ENCODE data around the gene GSTM1. TPM values are rescaled to one million over a fixed set of nuclear protein-coding genes. Genes with fewer than 3 reads are reported as not detected.

GSTM1 gene
- total and polyA plus RNA-seq, 2 of the 8 experiments (the other 6 are each of a cell fraction or from before 2014, with no cell fraction given), result 16.7 to 42.5 TPM

DNA sequence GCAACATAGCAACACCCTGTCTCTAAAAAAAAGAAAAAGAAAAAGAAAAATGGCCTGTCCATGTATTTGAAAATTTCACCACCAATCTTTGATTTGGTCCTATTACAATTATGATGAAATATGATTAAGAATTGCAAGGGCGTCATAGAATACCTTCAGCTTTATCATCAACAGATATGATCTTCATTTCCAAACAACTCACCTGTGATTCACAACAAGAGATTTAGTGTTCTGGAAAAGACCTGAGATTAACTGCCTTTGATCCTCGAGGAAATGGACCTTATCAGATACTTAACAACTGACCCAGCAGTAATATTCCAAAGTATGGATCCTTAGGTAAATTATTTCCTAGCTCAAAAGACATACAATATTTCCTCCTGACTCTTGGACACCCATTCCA lies 35.2 kb upstream of the GSTM1 start:
- CTCF ChIA-PET (ENCODE audit: partially characterized antibody), result interaction anchor here (0.6 to 11.8 kb wide), 9 partner anchors 12 to 121 kb away, joined by 3 to 185 read pairs (median 3); partner anchors contain the start of gene GSTM1
- no peak overlapping the region for H3K14ac ChIP-seq (ENCODE audit: insufficient read length)
- H4K8ac ChIP-seq (ENCODE audit: extremely low read depth, insufficient read depth, low read length), result no peak overlapping the region
- 0 out of 7 replicates have a peak, but pooled peaks cover 0 to 3% (median 0%) of the 10 kb centered on the region in 4 experiments for H3K4me1 ChIP-seq (replicated peaks in 1 of 4; ENCODE audit: control insufficient read depth in 3 of 4, insufficient read depth in 4 of 4, low read length in 3 of 4)
- H2BK120ac ChIP-seq (replicated peaks; ENCODE audit: low read depth, low read length), result no peak overlapping the region
- H3K79me1 ChIP-seq (ENCODE audit: low read depth, low read length), result no peaks in the 10 kb centered on the region
- no peaks in the 10 kb centered on the region for H3K79me2 ChIP-seq (ENCODE audit: control insufficient read depth in 1 of 2, insufficient read depth in 2 of 2, low read length in 2 of 2)
- no peak overlapping the region for H4K91ac ChIP-seq (replicated peaks; ENCODE audit: insufficient read length, low read length)
- POLR2A ChIA-PET (ENCODE audit: partially characterized antibody), result interaction anchor here (1.4 to 2.2 kb wide), 2 partner anchors 8 to 10 kb away, joined by 4 to 6 read pairs; no protein-coding TSS in a partner anchor
- H3K18ac ChIP-seq (ENCODE audit: extremely low read depth, low read length), result no peak overlapping the region
- H3K56ac ChIP-seq (replicated peaks; ENCODE audit: insufficient read length, low read depth, low read length), result no peak overlapping the region
- H3K36me3 ChIP-seq (ENCODE audit: control insufficient read depth in 2 of 4, insufficient read depth in 4 of 4, low read length in 3 of 4), result no peaks in the 10 kb centered on the region
- TF ChIP-seq EGR1 (IDR thresholded peaks at IDR 0.05; ENCODE audit: borderline replicate concordance, low read depth, low read length) (no peak), SUZ12 (IDR thresholded peaks at IDR 0.05; ENCODE audit: low read length) (no peak), SP2 (IDR thresholded peaks at IDR 0.05; ENCODE audit: low read length) (no peak), JUN (IDR thresholded peaks at IDR 0.05; ENCODE audit: low read depth, low read length) (no peak), CHD1 (IDR thresholded peaks at IDR 0.05; ENCODE audit: low read depth, low read length) (no peak), CBX5 (IDR thresholded peaks at IDR 0.05; ENCODE audit: low read depth, low read length) (no peak), RBBP5 (IDR thresholded peaks at IDR 0.05; ENCODE audit: borderline replicate concordance, low read depth, low read length) (no peak), ATF3 (IDR thresholded peaks at IDR 0.05; ENCODE audit: insufficient read depth, low read depth, low read length) (no peak), TAF7 (optimal IDR thresholded peaks at IDR 0.05; ENCODE audit: borderline replicate concordance, low read depth, low read length) (no peak), PHF8 (conservative IDR thresholded peaks at IDR 0.05; ENCODE audit: low read depth, low read length) (no peak), POU5F1 (IDR thresholded peaks at IDR 0.05; ENCODE audit: low read depth, low read length) (no peak)
- no peak for FAIRE-seq
- DNase-seq (ENCODE audit: low read depth in 1 of 2, low spot score in 2 of 2), result no peak
- no peak overlapping the region for H3K4me2 ChIP-seq (ENCODE audit: insufficient read depth in 1 of 2, low read depth in 2 of 2, low read length in 2 of 2)
- no peaks in the 10 kb centered on the region for H3K9me3 ChIP-seq (ENCODE audit: insufficient read depth in 2 of 2, low read depth in 1 of 2, low read length in 1 of 2)
- no peak overlapping the region for H2BK5ac ChIP-seq (ENCODE audit: low read depth, low read length)
- H2BK20ac ChIP-seq (ENCODE audit: low read length), result no peak overlapping the region
- H3K27ac ChIP-seq (ENCODE audit: low read depth, low read length), result no peak overlapping the region
- H4K5ac ChIP-seq (ENCODE audit: insufficient read length, low read depth, low read length), result no peak overlapping the region
- no peak overlapping the region for H3K9ac ChIP-seq (replicated peaks in 1 of 4; ENCODE audit: extremely low read depth in 1 of 4, low read depth in 3 of 4, low read length in 3 of 4)
- no peak overlapping the region for H2AFZ ChIP-seq (ENCODE audit: low read length)
- no peak overlapping the region for H2AK5ac ChIP-seq (ENCODE audit: low read depth, low read length)
- H2BK12ac ChIP-seq (ENCODE audit: low read depth, low read length), result no peak overlapping the region
- no peaks in the 10 kb centered on the region for H4K20me1 ChIP-seq (replicated peaks in 1 of 2; ENCODE audit: control insufficient read depth in 1 of 2, insufficient read depth in 2 of 2, low read length in 2 of 2)
- no peak overlapping the region for H2BK15ac ChIP-seq (ENCODE audit: low read length)
- H3K4me3 ChIP-seq (ENCODE audit: extremely low read depth in 1 of 4, insufficient read depth in 2 of 4, low read depth in 3 of 4, low read length in 4 of 4), result no peak overlapping the region
- H3K23ac ChIP-seq (ENCODE audit: insufficient read length), result no peak overlapping the region
- no peak overlapping the region for H3K4ac ChIP-seq (replicated peaks; ENCODE audit: insufficient read length, low read depth, low read length)
- H3K23me2 ChIP-seq (ENCODE audit: low read depth, low read length), result peaks cover 9% of the 10 kb centered on the region
- H3K27me3 ChIP-seq (replicated peaks in 1 of 4; ENCODE audit: control insufficient read depth in 3 of 4, extremely low read depth in 1 of 4, insufficient read depth in 3 of 4, low read length in 3 of 4), result peaks cover 0 to 5% (median 4%) of the 10 kb centered on the region in 4 experiments; a peak in 6 of 7 replicates
- 88% methylated on average over 2 of the region's 2 CpGs; no CpG with 5 or more reads in 1 of the 2 experiments for WGBS, 2 experiments (ENCODE audit: extremely low coverage in 1 of 2, insufficient coverage in 1 of 2, insufficient read length in 1 of 2, insufficient replicate concordance in 2 of 2, low coverage in 1 of 2, low lambda C conversion rate in 2 of 2, missing lambda C conversion rate in 1 of 2)
